ENCODE results near the gene SCTR. TPM values are rescaled to one million over a fixed set of nuclear protein-coding genes. Genes with fewer than 3 reads are reported as not detected.

SCTR gene
- total RNA-seq, 4 donors from 2014 or later: not detected

DNA sequence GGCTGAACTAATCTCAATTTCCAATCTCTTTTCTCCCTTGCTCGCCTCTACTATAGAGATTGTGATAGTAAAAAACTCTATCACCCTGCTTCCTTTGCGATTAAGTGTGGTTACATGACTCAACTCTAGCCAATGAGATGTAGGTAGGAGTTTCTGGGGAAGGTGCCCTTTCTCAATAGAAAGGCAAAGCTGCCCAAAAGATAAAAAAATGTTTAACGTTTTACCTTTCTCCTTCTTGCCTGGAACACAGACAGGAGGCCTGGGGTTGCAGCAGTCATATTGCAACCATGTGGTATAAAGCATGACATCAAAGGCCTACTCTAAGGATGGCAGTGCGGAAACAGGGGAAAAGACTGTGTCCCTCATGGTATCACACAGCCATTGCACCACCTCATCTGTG lies 61.1 kb downstream of the SCTR start:
- no peaks in the 10 kb centered on the region for H3K27me3 ChIP-seq
- intact Hi-C loops (cut with DNase I): no loop called here
- no peaks in the 10 kb centered on the region for H3K4me1 ChIP-seq
- no peak overlapping the region for H3K4me3 ChIP-seq
- H3K9me3 ChIP-seq: no peaks in the 10 kb centered on the region
- H3K27ac ChIP-seq: no peak overlapping the region
- TF ChIP-seq, protein P1, sequence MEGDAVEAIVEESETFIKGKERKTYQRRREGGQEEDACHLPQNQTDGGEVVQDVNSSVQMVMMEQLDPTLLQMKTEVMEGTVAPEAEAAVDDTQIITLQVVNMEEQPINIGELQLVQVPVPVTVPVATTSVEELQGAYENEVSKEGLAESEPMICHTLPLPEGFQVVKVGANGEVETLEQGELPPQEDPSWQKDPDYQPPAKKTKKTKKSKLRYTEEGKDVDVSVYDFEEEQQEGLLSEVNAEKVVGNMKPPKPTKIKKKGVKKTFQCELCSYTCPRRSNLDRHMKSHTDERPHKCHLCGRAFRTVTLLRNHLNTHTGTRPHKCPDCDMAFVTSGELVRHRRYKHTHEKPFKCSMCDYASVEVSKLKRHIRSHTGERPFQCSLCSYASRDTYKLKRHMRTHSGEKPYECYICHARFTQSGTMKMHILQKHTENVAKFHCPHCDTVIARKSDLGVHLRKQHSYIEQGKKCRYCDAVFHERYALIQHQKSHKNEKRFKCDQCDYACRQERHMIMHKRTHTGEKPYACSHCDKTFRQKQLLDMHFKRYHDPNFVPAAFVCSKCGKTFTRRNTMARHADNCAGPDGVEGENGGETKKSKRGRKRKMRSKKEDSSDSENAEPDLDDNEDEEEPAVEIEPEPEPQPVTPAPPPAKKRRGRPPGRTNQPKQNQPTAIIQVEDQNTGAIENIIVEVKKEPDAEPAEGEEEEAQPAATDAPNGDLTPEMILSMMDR (IDR thresholded peaks at IDR 0.05): no peak
- no peak for TF ChIP-seq POLR2A (IDR thresholded peaks at IDR 0.05)
- 38 to 62% methylated on average over 4 of the region's 4 CpGs for WGBS, 2 donors
- DNase-seq: no peak
- no peaks in the 10 kb centered on the region for H3K36me3 ChIP-seq

DNA sequence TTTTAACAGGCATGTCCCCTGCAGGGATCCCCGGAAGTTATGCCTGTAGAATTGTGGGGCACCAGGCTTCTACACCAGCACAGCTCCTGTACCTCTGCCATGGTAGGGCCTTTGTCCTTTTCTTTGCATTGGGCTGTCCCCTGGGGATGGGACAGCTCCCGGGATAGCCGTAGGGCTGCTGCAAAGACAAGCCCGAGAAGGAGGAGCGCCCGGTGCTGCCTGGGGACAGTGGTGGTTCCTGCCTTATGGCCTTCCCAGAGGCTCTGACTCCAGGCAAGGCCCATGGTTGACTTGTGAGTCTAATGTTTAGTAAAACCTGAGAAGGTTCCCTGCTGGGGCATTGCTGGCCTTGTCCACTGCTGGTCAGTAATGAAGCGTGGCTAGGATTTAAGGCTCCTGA lies 61.7 kb downstream of the SCTR start:
- TF ChIP-seq, protein P1 (IDR thresholded peaks at IDR 0.05): no peak
- no peak for TF ChIP-seq POLR2A (IDR thresholded peaks at IDR 0.05)
- H3K4me3 ChIP-seq: no peak overlapping the region
- H3K36me3 ChIP-seq: no peaks in the 10 kb centered on the region
- no peaks in the 10 kb centered on the region for H3K4me1 ChIP-seq
- H3K9me3 ChIP-seq: no peaks in the 10 kb centered on the region
- WGBS, 2 donors: 90 to 94% methylated on average over 6 to 7 of the region's 7 CpGs
- intact Hi-C loops (cut with DNase I): no loop called here
- no peak overlapping the region for H3K27ac ChIP-seq
- no peak for DNase-seq
- H3K27me3 ChIP-seq: no peaks in the 10 kb centered on the region

DNA sequence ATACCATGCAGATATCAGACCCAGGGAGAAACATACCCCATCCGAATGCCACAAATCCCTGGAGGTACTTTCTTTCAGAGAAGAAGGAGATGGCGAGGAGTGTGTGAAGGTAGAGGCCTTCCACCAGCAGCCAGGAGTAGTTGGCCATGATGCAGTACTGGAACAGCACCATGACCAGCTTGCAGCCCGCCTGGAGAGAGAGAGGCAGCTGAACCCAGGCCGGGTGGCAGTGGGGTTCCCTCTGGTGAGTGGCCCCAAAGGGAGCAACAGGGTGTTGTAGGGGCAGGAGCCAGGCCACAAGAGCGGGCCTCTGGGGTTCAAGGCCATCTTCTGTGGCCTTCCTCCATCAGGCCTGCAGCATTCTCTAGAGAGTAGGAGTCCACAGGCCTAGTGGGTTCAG lies 62.5 kb downstream of the SCTR start:
- H3K4me1 ChIP-seq: no peaks in the 10 kb centered on the region
- H3K36me3 ChIP-seq: no peaks in the 10 kb centered on the region
- TF ChIP-seq, protein P1 (IDR thresholded peaks at IDR 0.05): no peak
- TF ChIP-seq POLR2A (IDR thresholded peaks at IDR 0.05): no peak
- no peak overlapping the region for H3K27ac ChIP-seq
- intact Hi-C loops (cut with DNase I): no loop called here
- DNase-seq: no peak
- 68 to 86% methylated on average over 5 of the region's 5 CpGs for WGBS, 2 donors
- H3K9me3 ChIP-seq: no peaks in the 10 kb centered on the region
- H3K27me3 ChIP-seq: no peaks in the 10 kb centered on the region
- H3K4me3 ChIP-seq: no peak overlapping the region

DNA sequence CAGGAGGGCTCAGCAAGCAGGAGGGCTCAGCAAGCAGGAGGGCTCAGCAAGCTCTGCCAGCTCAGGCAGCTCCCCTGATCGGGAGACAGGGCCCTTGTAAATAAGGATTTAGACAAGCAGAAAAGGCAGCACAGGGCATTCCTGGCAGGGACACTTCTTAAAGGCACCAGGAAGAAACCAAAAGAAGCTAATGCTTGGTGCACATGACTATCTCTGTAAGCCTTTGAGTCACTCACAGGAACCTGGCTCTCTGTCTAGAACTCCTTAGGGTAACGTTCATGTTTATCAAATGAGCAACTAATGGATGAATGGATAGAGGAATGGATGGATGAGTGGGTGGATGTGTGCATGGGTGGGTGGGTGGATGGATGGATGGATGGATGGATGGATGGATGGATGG lies 64.2 kb downstream of the SCTR start:
- TF ChIP-seq, protein P1 (IDR thresholded peaks at IDR 0.05): no peak
- no peak for TF ChIP-seq POLR2A (IDR thresholded peaks at IDR 0.05)
- Histone ChIP-seq H3K4me3 (no peak overlapping the region), H3K36me3 (no peaks in the 10 kb centered on the region), H3K4me1 (no peaks in the 10 kb centered on the region), H3K27ac (no peak overlapping the region), H3K27me3 (no peaks in the 10 kb centered on the region), H3K9me3 (no peaks in the 10 kb centered on the region)
- intact Hi-C loops (cut with DNase I): no loop called here
- DNase-seq: no peak
- 59 to 64% methylated on average over 1 to 2 of the region's 2 CpGs for WGBS, 2 donors

DNA sequence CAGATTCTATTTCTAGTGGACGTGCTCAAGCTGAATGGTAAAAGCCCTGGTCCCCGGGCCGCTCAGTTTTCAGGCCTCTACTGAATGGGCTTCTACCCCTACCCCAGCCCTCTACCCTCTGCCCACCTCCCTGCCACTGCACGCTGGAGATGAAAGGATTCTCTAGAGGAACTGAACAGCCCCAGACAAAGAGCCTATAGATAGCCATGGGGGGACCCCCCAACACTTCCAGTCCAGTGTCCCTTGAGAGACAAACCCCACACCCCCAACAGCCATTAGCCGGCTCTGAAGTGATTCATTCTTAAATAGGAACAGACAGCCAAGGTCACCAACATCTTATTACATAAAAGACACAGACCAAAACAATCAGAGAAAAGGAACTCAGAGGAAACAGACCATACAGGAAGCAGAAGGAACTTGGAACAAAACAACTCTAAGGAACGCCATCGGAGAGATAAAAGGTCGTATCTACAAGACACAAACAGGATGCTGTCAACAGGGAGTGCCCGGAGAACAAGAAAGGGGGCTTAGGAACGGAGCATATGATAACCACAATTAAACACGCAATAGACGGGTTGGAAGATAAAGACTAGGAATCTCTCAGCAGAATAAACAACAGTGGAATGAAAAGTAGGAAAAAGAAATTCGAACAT lies 69.1 kb downstream of the SCTR start:
- no peak overlapping the region for H3K4me3 ChIP-seq
- no peaks in the 10 kb centered on the region for H3K36me3 ChIP-seq
- 49 to 51% methylated on average over 11 to 13 of the region's 13 CpGs for WGBS, 2 donors
- intact Hi-C loops (cut with DNase I): no loop called here
- H3K27me3 ChIP-seq: peaks cover 0 to 42% (median 0%) of the 10 kb centered on the region in 4 donors
- DNase-seq: no peak
- H3K4me1 ChIP-seq: no peaks in the 10 kb centered on the region
- no peak overlapping the region for H3K27ac ChIP-seq
- no peak for TF ChIP-seq POLR2A (IDR thresholded peaks at IDR 0.05)
- TF ChIP-seq, protein P1 (IDR thresholded peaks at IDR 0.05): no peak
- H3K9me3 ChIP-seq: no peaks in the 10 kb centered on the region
